K562 (cell line): Measurements from ENCODE around the gene LAG3. TPM values are rescaled to one million over a fixed set of nuclear protein-coding genes. Genes with fewer than 3 reads are reported as not detected.

Experiments
- ATAC-seq: fragments of 200-7000 bp; cut with Tn5 transposase; 3 replicates; pipeline ENCODE4 v1.9.1; 2020; ENCODE audit warnings: moderate library complexity
- BruUV-seq: library from RNA; stranded (reverse); fragments of 400-500 nt; replicated peaks from 2 replicates; lab custom pipeline; 2021; lab: Mats Ljungman, UMichigan
- CTCF ChIA-PET: fragments of 300-600 bp; formaldehyde crosslinking; extraction: SDS; loops from one replicate; lab custom pipeline; 2021; ENCODE audit warnings: low intra/inter-chr PET ratio; lab: Yijun Ruan, JAX
- POLR2A ChIA-PET: fragments of 300-600, 350-650 bp; sonication (Branson Sonifier 250); formaldehyde crosslinking; extraction: SDS; loops from one replicate; lab custom pipeline; 2021; ENCODE audit warnings: antibody characterized with exemption, inconsistent platforms; lab: Yijun Ruan, JAX
- DNase-seq, 4 experiments: peaks; one replicate each; pipeline versions ENCODE4 v3.0.0 to v3.0.0-alpha.2; 2011 to 2018; ENCODE audit warnings: low spot score in 3 of 4, mixed read lengths in 3 of 4; ENCODE audit errors: extremely low read depth in 1 of 4
- FAIRE-seq: peaks from 2 replicates; lab custom pipeline; 2011; peaks lifted over from hg19 to GRCh38; lab: Jason Lieb, UNC
- H2AFZ ChIP-seq: 2 replicates; pipeline ENCODE4 v1.6.0; 2011; ENCODE audit warnings: low read depth, low read length, control low read depth, inconsistent platforms
- H3K27ac ChIP-seq: fragments of 200-600 bp; 3 replicates; pipeline ENCODE4 v1.8.0; 2011; ENCODE audit warnings: low read depth, mild to moderate bottlenecking, control low read depth, inconsistent platforms, low read length, moderate library complexity, mixed read lengths; ENCODE audit errors: extremely low read depth
- H3K27me3 ChIP-seq, 2 experiments: fragments of 300-600 bp in 1 of 2; 2 replicates in 1 of 2; 3 replicates in 1 of 2; pipeline versions ENCODE4 v1.6.0 to v1.8.0; 2011; ENCODE audit warnings: inconsistent platforms in 2 of 2, low read length in 2 of 2, mild to moderate bottlenecking in 1 of 2, mixed read lengths in 1 of 2, moderate library complexity in 1 of 2; ENCODE audit not compliant: control insufficient read depth in 2 of 2, insufficient read depth in 2 of 2
- H3K36me3 ChIP-seq: fragments of 300-600 bp; 3 replicates; pipeline ENCODE4 v1.8.0; 2011; ENCODE audit warnings: mild to moderate bottlenecking, low read length, inconsistent platforms; ENCODE audit not compliant: control insufficient read depth, insufficient read depth
- H3K4me1 ChIP-seq, 2 experiments: fragments of 200-600 bp in 1 of 2; replicated peaks in 1 of 2; 2 replicates in 1 of 2; 3 replicates in 1 of 2; pipeline versions ENCODE4 v1.5.1 to v1.8.0; 2011; ENCODE audit warnings: inconsistent platforms in 2 of 2, low read length in 2 of 2, mild to moderate bottlenecking in 1 of 2, mixed read lengths in 1 of 2, moderate library complexity in 1 of 2; ENCODE audit not compliant: control insufficient read depth in 2 of 2, insufficient read depth in 2 of 2
- H3K4me2 ChIP-seq: 2 replicates; pipeline ENCODE4 v1.6.1; 2011; ENCODE audit warnings: low read length, control low read depth, inconsistent platforms, mixed read lengths; ENCODE audit not compliant: insufficient read depth
- H3K4me3 ChIP-seq: fragments of 200-600 bp; sonication (generic), shearing (Covaris generic); 2 replicates; pipeline ENCODE4 v1.5.1; 2016; ENCODE audit warnings: control low read depth, inconsistent platforms
- H3K79me2 ChIP-seq: fragments of 200-600 bp; 3 replicates; pipeline ENCODE4 v1.8.0; 2011; ENCODE audit warnings: low read length, inconsistent platforms; ENCODE audit not compliant: control insufficient read depth, insufficient read depth
- H3K9ac ChIP-seq, 2 experiments: 2 replicates each; pipeline versions ENCODE4 v1.6.0 to v1.6.1; 2011; ENCODE audit warnings: low read depth in 2 of 2, low read length in 2 of 2, control low read depth in 1 of 2, inconsistent platforms in 1 of 2, mild to moderate bottlenecking in 1 of 2, mixed read lengths in 1 of 2; ENCODE audit not compliant: insufficient read depth in 1 of 2
- H3K9me1 ChIP-seq: one replicate; pipeline ENCODE4 v1.6.0; 2011; ENCODE audit warnings: inconsistent platforms, mild to moderate bottlenecking, low read length, moderate library complexity; ENCODE audit not compliant: control insufficient read depth, insufficient read depth
- H3K9me3 ChIP-seq: replicated peaks from 2 replicates; pipeline ENCODE4 v1.5.1; 2011; ENCODE audit warnings: low read depth, low read length, inconsistent platforms; ENCODE audit not compliant: control insufficient read depth, insufficient read depth
- H4K20me1 ChIP-seq: replicated peaks from 2 replicates; pipeline ENCODE4 v1.6.1; 2011; ENCODE audit warnings: low read length, inconsistent platforms, mixed read lengths; ENCODE audit not compliant: control insufficient read depth, insufficient read depth
- BRD9 ChIP-seq: fragments of 450-650 bp; IDR thresholded peaks from 2 replicates; pipeline ENCODE4 v1.6.1; 2018; ENCODE audit warnings: low read depth; ENCODE audit not compliant: partially characterized antibody
- FOSL1 ChIP-seq: fragments of 200-800 bp; sonication (Bioruptor generic); conservative IDR thresholded peaks from 2 replicates; pipeline ENCODE4 v1.6.1; 2016; ENCODE audit warnings: missing genetic modification characterization, missing compliant biosample characterization
- HDAC3 ChIP-seq: fragments of 450-650 bp; IDR thresholded peaks from 2 replicates; pipeline ENCODE4 v1.6.1; 2018; ENCODE audit warnings: borderline replicate concordance, mild to moderate bottlenecking, moderate library complexity; ENCODE audit not compliant: partially characterized antibody
- PHF8 ChIP-seq: fragments of 200-600 bp; sonication (generic); IDR thresholded peaks from 2 replicates; pipeline ENCODE4 v1.6.1; 2012; ENCODE audit warnings: mixed run types, mild to moderate bottlenecking, inconsistent platforms, low read length, moderate library complexity, borderline replicate concordance
- RNF2 ChIP-seq: sonication (generic); IDR thresholded peaks from 2 replicates; pipeline ENCODE4 v1.6.1; 2016
- SMAD3 ChIP-seq: fragments of 450-650 bp; formaldehyde crosslinking; conservative IDR thresholded peaks from 2 replicates; pipeline ENCODE4 v1.4.0; 2020; ENCODE audit warnings: mild to moderate bottlenecking
- TRIM24 ChIP-seq, 2 experiments: fragments of 450-650 bp; IDR thresholded peaks; 2 replicates each; pipeline ENCODE4 v1.6.1; 2016
- ZFX ChIP-seq: sonication (generic); formaldehyde crosslinking; IDR thresholded peaks from 2 replicates; pipeline ENCODE4 v1.8.0; 2022; ENCODE audit warnings: mild to moderate bottlenecking, missing genetic modification reagents, moderate library complexity
- ZNF12 ChIP-seq: sonication (generic); formaldehyde crosslinking; IDR thresholded peaks from 2 replicates; pipeline ENCODE4 v1.4.0; 2020; ENCODE audit warnings: mild to moderate bottlenecking, missing genetic modification reagents
- ZNF444 ChIP-seq: fragments of 250-450 bp; sonication (Bioruptor Pico); IDR thresholded peaks from 2 replicates; pipeline ENCODE4 v1.4.0; 2020; ENCODE audit warnings: mild to moderate bottlenecking, moderate library complexity
- WGBS: fragments of 100-300 bp; shearing (Covaris generic); methylation state at CpG from one replicate; pipeline ENCODE4 v1.1.6; 2016; ENCODE audit warnings: low coverage, mixed read lengths; ENCODE audit not compliant: insufficient coverage; ENCODE audit errors: missing lambda C conversion rate; 5-methylcytosine and 5-hydroxymethylcytosine counted together
- in situ Hi-C: fragments of 300-500 bp; cut with MboI; formaldehyde crosslinking; loops from 4 replicates; pipeline ENCODE4 v1.15.0; 2018; ENCODE audit warnings: inconsistent platforms, mixed read lengths
- intact Hi-C: fragments of 100-400 bp; cut with micrococcal nuclease; formaldehyde crosslinking; loops from 2 replicates; pipeline ENCODE4 v1.14.2; 2022
- polyA plus RNA-seq, 8 experiments: library from polyadenylated mRNA; depleted of rRNA in 4 of 8; stranded (reverse) in 5 of 8; unstranded in 3 of 8; fragments of >200 nt; fragmentation: Nextera tagmentation in 2 of 8; fragmentation: Illumina TruSeq in 1 of 8; extraction: Ambion mirVana in 2 of 8; extraction: Trizol in 1 of 8; gene quantifications; 2 replicates each; pipeline versions ENCODE4 v1.2.1 to v1.2.3, GENCODE V29; 2011 to 2014; ENCODE audit warnings: inconsistent platforms in 1 of 8, missing spikeins in 1 of 8
- total RNA-seq, 7 experiments: library from RNA; depleted of rRNA in 6 of 7; stranded (reverse); fragments of >200 nt in 6 of 7; fragmentation: Illumina TruSeq in 2 of 7; extraction: Trizol in 2 of 7; gene quantifications; 2 replicates each; pipeline versions ENCODE4 v1.2.1 to v1.2.3, GENCODE V29; 2011 to 2021; ENCODE audit warnings: low replicate concordance in 1 of 7
- TF ChIP-seq, protein P1 (sequence below): fragments of 150-350 bp; conservative IDR thresholded peaks from 2 replicates; pipeline ENCODE4 v1.6.1; 2014; ENCODE audit warnings: low read length
- TF ChIP-seq, protein P2 (sequence below): fragments of 200-800 bp; sonication (Bioruptor generic); IDR thresholded peaks from 2 replicates; pipeline ENCODE4 v1.6.1; 2017; ENCODE audit warnings: missing genetic modification characterization, missing compliant biosample characterization
- TF ChIP-seq, protein P3 (sequence below): sonication (generic); formaldehyde crosslinking; IDR thresholded peaks from 2 replicates; pipeline ENCODE4 v1.8.0; 2023; ENCODE audit warnings: mild to moderate bottlenecking, missing genetic modification reagents
- TF ChIP-seq, protein P4 (sequence below): fragments of 250-450 bp; sonication (Bioruptor Pico); IDR thresholded peaks from 2 replicates; pipeline ENCODE4 v1.9.0; 2021; ENCODE audit warnings: mild to moderate bottlenecking

The LAG3 gene
- total and polyA plus RNA-seq, 9 of the 15 experiments (the other 6 are each of a cell fraction or from before 2014, with no cell fraction given), result 0.07 to 0.66 (median 0.09) TPM; not detected in 1

DNA sequence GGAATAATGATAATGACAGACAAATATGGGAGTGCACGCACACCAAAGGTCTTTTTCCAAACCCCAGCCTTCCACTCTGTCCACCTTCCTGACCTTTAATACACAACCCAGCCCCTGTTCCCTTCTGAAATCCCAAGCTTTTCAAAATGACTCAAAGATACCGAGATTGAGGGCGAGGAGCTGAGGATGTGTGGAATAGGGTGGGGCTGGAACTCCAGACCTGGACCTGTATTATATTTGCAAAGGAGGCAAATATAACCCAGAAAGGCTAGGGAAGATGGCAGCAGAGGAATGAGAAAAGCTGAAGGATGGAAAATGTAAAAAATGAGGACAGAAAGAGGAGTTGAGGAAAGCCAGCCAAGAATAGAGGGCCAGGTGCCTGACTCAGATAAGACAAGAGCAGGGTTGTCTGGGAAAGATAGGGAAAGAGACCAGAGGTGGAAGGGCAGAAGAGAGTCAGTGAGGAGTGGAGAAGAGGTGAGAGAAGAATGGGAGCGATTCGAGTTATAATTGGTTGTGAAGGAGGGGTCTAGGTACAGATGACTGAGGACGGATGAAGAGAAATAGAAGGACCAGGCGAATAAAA is 7.2 kb upstream of the LAG3 start:
- WGBS, result 4% methylated on average over 7 of the region's 7 CpGs
- H3K4me3 ChIP-seq, result peak overlapping the region; percentile 80
- no TSS peak for BruUV-seq
- peak overlapping the region; percentile 84 for H3K4me2 ChIP-seq
- no peaks in the 10 kb centered on the region; a peak in 1 of 5 replicates for H3K27me3 ChIP-seq
- H3K9me1 ChIP-seq, result no peaks in the 10 kb centered on the region
- FAIRE-seq, result peak; percentile 91
- POLR2A ChIA-PET, result interaction anchor here (0.7 to 2.5 kb wide), 7 partner anchors 9 to 773 kb away, joined by 3 to 8 read pairs (median 6); partner anchors contain the start of genes MLF2 and ZNF384
- CTCF ChIA-PET, result no interaction called here
- H3K36me3 ChIP-seq, result peaks cover 18% of the 10 kb centered on the region; the same call in 2 of the 3 replicates
- peak overlapping the region; percentile 91 to 94; a peak in 2 of 4 replicates for H3K9ac ChIP-seq
- peak; percentile 23 for ATAC-seq
- DNase-seq, result peak; percentile 38 to 85 (median 54)
- H3K9me3 ChIP-seq, result no peaks in the 10 kb centered on the region
- 0 out of 2 replicates have a peak overlapping the region, but pooled peaks have one; percentile 55 for H2AFZ ChIP-seq
- H3K4me1 ChIP-seq, result peaks cover 27 to 29% of the 10 kb centered on the region in 2 experiments; a peak in 4 of 5 replicates
- in situ Hi-C loops (no loop called here), intact Hi-C loops (no loop called here)
- H4K20me1 ChIP-seq, result no peaks in the 10 kb centered on the region
- H3K27ac ChIP-seq, result peak overlapping the region; percentile 89
- H3K79me2 ChIP-seq, result peaks cover 27% of the 10 kb centered on the region
- TF ChIP-seq FOSL1 (tag) (no peak; the same call in 1 of the 2 replicates), ZNF12 (no peak), PHF8 (no peak), RNF2 (no peak), ZFX (no peak), SMAD3 (CRISPR knock-in tag) (no peak), BRD9 (peak; percentile 37), HDAC3 (peak; percentile 84), TRIM24 (IDR thresholded peaks at IDR 0.05) (peak; percentile 85 to 86), ZNF444 (CRISPR knock-in tag) (no peak)
- TF ChIP-seq, protein P1, sequence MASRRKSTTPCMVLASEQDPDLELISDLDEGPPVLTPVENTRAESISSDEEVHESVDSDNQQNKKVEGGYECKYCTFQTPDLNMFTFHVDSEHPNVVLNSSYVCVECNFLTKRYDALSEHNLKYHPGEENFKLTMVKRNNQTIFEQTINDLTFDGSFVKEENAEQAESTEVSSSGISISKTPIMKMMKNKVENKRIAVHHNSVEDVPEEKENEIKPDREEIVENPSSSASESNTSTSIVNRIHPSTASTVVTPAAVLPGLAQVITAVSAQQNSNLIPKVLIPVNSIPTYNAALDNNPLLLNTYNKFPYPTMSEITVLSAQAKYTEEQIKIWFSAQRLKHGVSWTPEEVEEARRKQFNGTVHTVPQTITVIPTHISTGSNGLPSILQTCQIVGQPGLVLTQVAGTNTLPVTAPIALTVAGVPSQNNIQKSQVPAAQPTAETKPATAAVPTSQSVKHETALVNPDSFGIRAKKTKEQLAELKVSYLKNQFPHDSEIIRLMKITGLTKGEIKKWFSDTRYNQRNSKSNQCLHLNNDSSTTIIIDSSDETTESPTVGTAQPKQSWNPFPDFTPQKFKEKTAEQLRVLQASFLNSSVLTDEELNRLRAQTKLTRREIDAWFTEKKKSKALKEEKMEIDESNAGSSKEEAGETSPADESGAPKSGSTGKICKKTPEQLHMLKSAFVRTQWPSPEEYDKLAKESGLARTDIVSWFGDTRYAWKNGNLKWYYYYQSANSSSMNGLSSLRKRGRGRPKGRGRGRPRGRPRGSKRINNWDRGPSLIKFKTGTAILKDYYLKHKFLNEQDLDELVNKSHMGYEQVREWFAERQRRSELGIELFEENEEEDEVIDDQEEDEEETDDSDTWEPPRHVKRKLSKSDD, result no peak
- TF ChIP-seq, protein P2, sequence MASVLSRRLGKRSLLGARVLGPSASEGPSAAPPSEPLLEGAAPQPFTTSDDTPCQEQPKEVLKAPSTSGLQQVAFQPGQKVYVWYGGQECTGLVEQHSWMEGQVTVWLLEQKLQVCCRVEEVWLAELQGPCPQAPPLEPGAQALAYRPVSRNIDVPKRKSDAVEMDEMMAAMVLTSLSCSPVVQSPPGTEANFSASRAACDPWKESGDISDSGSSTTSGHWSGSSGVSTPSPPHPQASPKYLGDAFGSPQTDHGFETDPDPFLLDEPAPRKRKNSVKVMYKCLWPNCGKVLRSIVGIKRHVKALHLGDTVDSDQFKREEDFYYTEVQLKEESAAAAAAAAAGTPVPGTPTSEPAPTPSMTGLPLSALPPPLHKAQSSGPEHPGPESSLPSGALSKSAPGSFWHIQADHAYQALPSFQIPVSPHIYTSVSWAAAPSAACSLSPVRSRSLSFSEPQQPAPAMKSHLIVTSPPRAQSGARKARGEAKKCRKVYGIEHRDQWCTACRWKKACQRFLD (CRISPR knock-in tag), result no peak
- TF ChIP-seq, protein P3, sequence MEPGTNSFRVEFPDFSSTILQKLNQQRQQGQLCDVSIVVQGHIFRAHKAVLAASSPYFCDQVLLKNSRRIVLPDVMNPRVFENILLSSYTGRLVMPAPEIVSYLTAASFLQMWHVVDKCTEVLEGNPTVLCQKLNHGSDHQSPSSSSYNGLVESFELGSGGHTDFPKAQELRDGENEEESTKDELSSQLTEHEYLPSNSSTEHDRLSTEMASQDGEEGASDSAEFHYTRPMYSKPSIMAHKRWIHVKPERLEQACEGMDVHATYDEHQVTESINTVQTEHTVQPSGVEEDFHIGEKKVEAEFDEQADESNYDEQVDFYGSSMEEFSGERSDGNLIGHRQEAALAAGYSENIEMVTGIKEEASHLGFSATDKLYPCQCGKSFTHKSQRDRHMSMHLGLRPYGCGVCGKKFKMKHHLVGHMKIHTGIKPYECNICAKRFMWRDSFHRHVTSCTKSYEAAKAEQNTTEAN (CRISPR knock-in tag), result no peak
- TF ChIP-seq, protein P4, sequence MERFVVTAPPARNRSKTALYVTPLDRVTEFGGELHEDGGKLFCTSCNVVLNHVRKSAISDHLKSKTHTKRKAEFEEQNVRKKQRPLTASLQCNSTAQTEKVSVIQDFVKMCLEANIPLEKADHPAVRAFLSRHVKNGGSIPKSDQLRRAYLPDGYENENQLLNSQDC, result no peak
